H9 (cell line): ENCODE results near the gene DCTN5. TPM values are rescaled to one million over a fixed set of nuclear protein-coding genes. Genes with fewer than 3 reads are reported as not detected.

Experiments used
- DNase-seq: peaks from one replicate; pipeline ENCODE4 v3.0.0-alpha.2; 2017
- H2AFZ ChIP-seq: one replicate; pipeline ENCODE4 v1.6.1; 2013; ENCODE audit warnings: mild to moderate bottlenecking, low read length, control low read depth, moderate library complexity
- H2AK5ac ChIP-seq: 2 replicates; pipeline ENCODE4 v1.6.1; 2013; ENCODE audit warnings: low read length, control low read depth, mixed read lengths; ENCODE audit not compliant: insufficient read length
- H2BK120ac ChIP-seq: one replicate; pipeline ENCODE4 v1.6.1; 2013; ENCODE audit warnings: low read depth, mild to moderate bottlenecking, low read length, control low read depth, inconsistent platforms; ENCODE audit not compliant: poor library complexity, severe bottlenecking
- H2BK12ac ChIP-seq: 2 replicates; pipeline ENCODE4 v1.6.1; 2013; ENCODE audit warnings: low read length, control low read depth, mixed read lengths, low read depth; ENCODE audit not compliant: insufficient read length
- H2BK15ac ChIP-seq: 2 replicates; pipeline ENCODE4 v1.6.1; 2013; ENCODE audit warnings: low read depth, low read length, control low read depth
- H2BK20ac ChIP-seq: one replicate; pipeline ENCODE4 v1.6.1; 2013; ENCODE audit warnings: low read depth, mild to moderate bottlenecking, low read length, control low read depth, inconsistent platforms; ENCODE audit not compliant: poor library complexity, severe bottlenecking
- H2BK5ac ChIP-seq: 2 replicates; pipeline ENCODE4 v1.6.1; 2013; ENCODE audit warnings: low read length, control low read depth, mixed read lengths; ENCODE audit not compliant: insufficient read length
- H3K14ac ChIP-seq: 2 replicates; pipeline ENCODE4 v1.6.1; 2013; ENCODE audit warnings: low read length, control low read depth; ENCODE audit not compliant: insufficient read depth
- H3K18ac ChIP-seq: 2 replicates; pipeline ENCODE4 v1.6.1; 2013; ENCODE audit warnings: low read depth, mild to moderate bottlenecking, mixed read lengths, low read length, control low read depth; ENCODE audit not compliant: insufficient read length
- H3K23ac ChIP-seq: 2 replicates; pipeline ENCODE4 v1.6.1; 2013; ENCODE audit warnings: low read length, control low read depth, mixed read lengths, low read depth; ENCODE audit not compliant: insufficient read length
- H3K23me2 ChIP-seq: 2 replicates; pipeline ENCODE4 v1.6.1; 2013; ENCODE audit warnings: low read depth, mild to moderate bottlenecking, mixed read lengths, low read length, control low read depth; ENCODE audit not compliant: insufficient read length, poor library complexity, severe bottlenecking
- H3K27ac ChIP-seq: 2 replicates; pipeline ENCODE4 v1.5.1; 2013; ENCODE audit warnings: low read length, control low read depth, mixed read lengths, low read depth; ENCODE audit not compliant: insufficient read length
- H3K27me3 ChIP-seq: 2 replicates; pipeline ENCODE4 v1.6.1; 2013; ENCODE audit warnings: low read length, control low read depth, inconsistent platforms; ENCODE audit not compliant: insufficient read depth
- H3K4ac ChIP-seq: 2 replicates; pipeline ENCODE4 v1.6.1; 2013; ENCODE audit warnings: low read depth, mild to moderate bottlenecking, control low read depth, inconsistent platforms, low read length, moderate library complexity
- H3K4me1 ChIP-seq: 2 replicates; pipeline ENCODE4 v1.6.1; 2013; ENCODE audit warnings: low read length, control low read depth, inconsistent platforms; ENCODE audit not compliant: insufficient read depth
- H3K4me2 ChIP-seq: 2 replicates; pipeline ENCODE4 v1.6.1; 2013; ENCODE audit warnings: low read length, control low read depth, mixed read lengths; ENCODE audit not compliant: insufficient read length, insufficient read depth
- H3K56ac ChIP-seq: 2 replicates; pipeline ENCODE4 v1.6.1; 2013; ENCODE audit warnings: low read depth, mild to moderate bottlenecking, mixed read lengths, low read length, control low read depth; ENCODE audit not compliant: insufficient read length
- H3K79me1 ChIP-seq: 2 replicates; pipeline ENCODE4 v1.6.1; 2013; ENCODE audit warnings: low read depth, mild to moderate bottlenecking, moderate library complexity, low read length, control low read depth, inconsistent platforms; ENCODE audit not compliant: insufficient read depth, poor library complexity, severe bottlenecking
- H3K79me2 ChIP-seq: 2 replicates; pipeline ENCODE4 v1.6.1; 2013; ENCODE audit warnings: low read length, control low read depth, inconsistent platforms; ENCODE audit not compliant: insufficient read depth
- H3K9ac ChIP-seq: 2 replicates; pipeline ENCODE4 v1.6.1; 2013; ENCODE audit warnings: low read length, control low read depth, mixed read lengths; ENCODE audit not compliant: insufficient read length; ENCODE audit errors: extremely low read depth
- H3K9me3 ChIP-seq: one replicate; pipeline ENCODE4 v1.6.1; 2013; ENCODE audit warnings: low read depth, low read length, inconsistent platforms; ENCODE audit not compliant: control insufficient read depth
- H3T11ph ChIP-seq: one replicate; pipeline ENCODE4 v1.6.1; 2013; ENCODE audit warnings: mild to moderate bottlenecking, low read length, control low read depth, inconsistent platforms
- H4K20me1 ChIP-seq: one replicate; pipeline ENCODE4 v1.6.1; 2013; ENCODE audit not compliant: control insufficient read depth, insufficient read length, insufficient read depth
- H4K5ac ChIP-seq: 2 replicates; pipeline ENCODE4 v1.6.1; 2013; ENCODE audit warnings: low read depth, mild to moderate bottlenecking, mixed read lengths, low read length, control low read depth; ENCODE audit not compliant: insufficient read length
- H4K8ac ChIP-seq: replicated peaks from 2 replicates; pipeline ENCODE4 v1.6.1; 2013; ENCODE audit warnings: low read length, control low read depth, mixed read lengths, low read depth; ENCODE audit not compliant: insufficient read length
- H4K91ac ChIP-seq: 2 replicates; pipeline ENCODE4 v1.6.1; 2013; ENCODE audit warnings: low read depth, mild to moderate bottlenecking, moderate library complexity, mixed read lengths, low read length, control low read depth; ENCODE audit not compliant: insufficient read length
- H3K27ac Mint-ChIP-seq, 3 experiments: 2 replicates in 2 of 3; 3 replicates in 1 of 3; pipeline ENCODE4 v1.8.0; 2020 to 2021; ENCODE audit warnings: mixed read lengths in 3 of 3, mild to moderate bottlenecking in 1 of 3, moderate library complexity in 1 of 3
- H3K27me3 Mint-ChIP-seq: 2 replicates; pipeline ENCODE4 v1.8.0; 2021; ENCODE audit warnings: low read depth, mild to moderate bottlenecking, moderate library complexity, mixed read lengths
- H3K36me3 Mint-ChIP-seq, 3 experiments: 2 replicates in 2 of 3; 3 replicates in 1 of 3; pipeline ENCODE4 v1.8.0; 2020 to 2021; ENCODE audit warnings: low read depth in 3 of 3, mixed read lengths in 3 of 3; ENCODE audit not compliant: insufficient read depth in 1 of 3
- H3K4me1 Mint-ChIP-seq, 2 experiments: 2 replicates each; pipeline ENCODE4 v1.8.0; 2020; ENCODE audit warnings: mixed read lengths in 2 of 2
- H3K4me3 Mint-ChIP-seq, 2 experiments: 2 replicates in 1 of 2; 3 replicates in 1 of 2; pipeline ENCODE4 v1.8.0; 2020 to 2021; ENCODE audit warnings: mild to moderate bottlenecking in 2 of 2, mixed read lengths in 2 of 2, moderate library complexity in 1 of 2
- H3K9me3 Mint-ChIP-seq, 2 experiments: 2 replicates in 1 of 2; 3 replicates in 1 of 2; pipeline ENCODE4 v1.8.0; 2020; ENCODE audit warnings: mild to moderate bottlenecking in 2 of 2, mixed read lengths in 2 of 2, moderate library complexity in 1 of 2
- WGBS: extraction: QIAGEN DNeasy Blood & Tissue Kit; methylation state at CpG from one replicate; pipeline ENCODE4 v1.1.7; 2013; ENCODE audit warnings: missing lambda C conversion rate, low lambda C conversion rate, mixed read lengths; ENCODE audit not compliant: insufficient read length; ENCODE audit errors: extremely low coverage; 5-methylcytosine and 5-hydroxymethylcytosine counted together
- total RNA-seq: library from RNA; stranded (reverse); gene quantifications from 2 replicates; pipeline ENCODE4 v1.2.1, GENCODE V29; 2021
- TF ChIP-seq, protein P1 (sequence below): fragments of 200-600 bp; sonication (generic); conservative IDR thresholded peaks from 3 replicates; pipeline ENCODE4 v1.8.0; 2021; ENCODE audit warnings: antibody characterized with exemption, mild to moderate bottlenecking

Gene DCTN5
- total RNA-seq, 1 experiment from 2014 or later, result 114 TPM

DNA sequence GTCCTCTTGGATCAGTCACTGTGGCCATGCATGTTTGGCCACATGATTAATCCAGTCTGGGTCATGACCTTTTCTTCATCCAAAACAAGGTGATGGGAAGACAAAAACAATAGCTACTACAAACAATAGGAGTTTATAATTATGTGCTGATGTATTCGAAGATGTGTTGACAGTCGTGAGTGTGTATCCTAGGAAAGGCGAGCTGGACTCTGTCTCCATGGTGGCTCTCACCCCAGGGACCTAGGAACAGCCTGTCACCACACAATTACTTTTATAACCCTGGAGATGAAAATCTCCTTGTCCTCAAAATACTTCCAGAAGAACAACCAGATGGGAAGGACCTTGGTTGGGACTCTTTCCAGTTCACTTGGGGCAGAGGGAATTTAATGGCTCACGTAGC, 27.6 kb downstream of the DCTN5 start:
- H3K4me3 Mint-ChIP-seq, result no peak overlapping the region
- no peak overlapping the region for H2BK12ac ChIP-seq
- H4K20me1 ChIP-seq, result no peaks in the 10 kb centered on the region
- no peak overlapping the region for H3K18ac ChIP-seq
- no peaks in the 10 kb centered on the region for H3K27me3 ChIP-seq
- H3K56ac ChIP-seq, result no peak overlapping the region
- H3K27me3 Mint-ChIP-seq, result no peaks in the 10 kb centered on the region
- no peak overlapping the region for H3K4me2 ChIP-seq
- H2AFZ ChIP-seq, result no peak overlapping the region
- H3K79me2 ChIP-seq, result no peaks in the 10 kb centered on the region
- no peak overlapping the region for H2BK5ac ChIP-seq
- no peak overlapping the region for H4K8ac ChIP-seq
- peaks cover 0 to 77% (median 60%) of the 10 kb centered on the region in 3 experiments; a peak in 6 of 7 replicates for H3K36me3 Mint-ChIP-seq
- no CpG with 5 or more reads among the region's 4 CpGs for WGBS
- no peak overlapping the region for H2AK5ac ChIP-seq
- H3K4me1 ChIP-seq, result no peaks in the 10 kb centered on the region
- H3K4me1 Mint-ChIP-seq, result no peaks in the 10 kb centered on the region
- no peak for DNase-seq
- H3K79me1 ChIP-seq, result no peaks in the 10 kb centered on the region
- no peaks in the 10 kb centered on the region for H3K23me2 ChIP-seq
- no peaks in the 10 kb centered on the region for H3K9me3 Mint-ChIP-seq
- H3K27ac Mint-ChIP-seq, result no peak overlapping the region
- TF ChIP-seq, protein P1, sequence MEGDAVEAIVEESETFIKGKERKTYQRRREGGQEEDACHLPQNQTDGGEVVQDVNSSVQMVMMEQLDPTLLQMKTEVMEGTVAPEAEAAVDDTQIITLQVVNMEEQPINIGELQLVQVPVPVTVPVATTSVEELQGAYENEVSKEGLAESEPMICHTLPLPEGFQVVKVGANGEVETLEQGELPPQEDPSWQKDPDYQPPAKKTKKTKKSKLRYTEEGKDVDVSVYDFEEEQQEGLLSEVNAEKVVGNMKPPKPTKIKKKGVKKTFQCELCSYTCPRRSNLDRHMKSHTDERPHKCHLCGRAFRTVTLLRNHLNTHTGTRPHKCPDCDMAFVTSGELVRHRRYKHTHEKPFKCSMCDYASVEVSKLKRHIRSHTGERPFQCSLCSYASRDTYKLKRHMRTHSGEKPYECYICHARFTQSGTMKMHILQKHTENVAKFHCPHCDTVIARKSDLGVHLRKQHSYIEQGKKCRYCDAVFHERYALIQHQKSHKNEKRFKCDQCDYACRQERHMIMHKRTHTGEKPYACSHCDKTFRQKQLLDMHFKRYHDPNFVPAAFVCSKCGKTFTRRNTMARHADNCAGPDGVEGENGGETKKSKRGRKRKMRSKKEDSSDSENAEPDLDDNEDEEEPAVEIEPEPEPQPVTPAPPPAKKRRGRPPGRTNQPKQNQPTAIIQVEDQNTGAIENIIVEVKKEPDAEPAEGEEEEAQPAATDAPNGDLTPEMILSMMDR, result no peak
- no peak overlapping the region for H2BK20ac ChIP-seq
- H2BK15ac ChIP-seq, result no peak overlapping the region
- H3K23ac ChIP-seq, result no peak overlapping the region
- no peak overlapping the region for H4K91ac ChIP-seq
- no peak overlapping the region for H4K5ac ChIP-seq
- no peak overlapping the region for H3K27ac ChIP-seq
- no peak overlapping the region for H3K4ac ChIP-seq
- no peak overlapping the region for H3T11ph ChIP-seq
- H3K14ac ChIP-seq, result no peak overlapping the region
- no peak overlapping the region for H2BK120ac ChIP-seq
- H3K9me3 ChIP-seq, result no peaks in the 10 kb centered on the region
- H3K9ac ChIP-seq, result no peak overlapping the region
